Suprapubic skin (tissue), 3 donors: ENCODE results near the gene DRC7.

Experiments used
- CTCF ChIP-seq, 2 donors: fragments of 200-600 bp in 1 of 2; fragments of 450-650 bp in 1 of 2; sonication (generic) in 1 of 2; IDR thresholded peaks; one replicate each; pipeline ENCODE4 v1.5.1; 2016 to 2019; ENCODE audit warnings: antibody characterized with exemption in 2 of 2, mild to moderate bottlenecking in 1 of 2, moderate library complexity in 1 of 2
- POLR2A ChIP-seq, 2 donors: fragments of 450-650 bp; IDR thresholded peaks; one replicate each; pipeline ENCODE4 v1.6.1; 2017; ENCODE audit warnings: antibody characterized with exemption in 2 of 2, mild to moderate bottlenecking in 2 of 2, moderate library complexity in 2 of 2

DNA sequence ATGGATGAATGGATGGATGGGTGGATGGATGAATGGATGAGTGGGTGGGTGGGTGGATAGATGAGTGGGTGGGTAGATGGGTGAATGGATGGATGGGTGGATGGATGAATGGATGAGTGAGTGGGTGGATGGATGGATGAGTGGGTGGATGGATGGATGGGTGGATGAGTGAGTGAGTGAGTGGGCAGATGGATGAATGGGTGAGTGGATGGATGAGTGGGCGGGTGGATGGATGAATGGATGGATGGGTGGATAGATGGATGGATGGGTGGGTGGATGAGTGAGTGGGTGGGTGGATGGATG lies 34.5 kb downstream of the DRC7 start:
- TF ChIP-seq CTCF (IDR thresholded peaks at IDR 0.05) (no peak), POLR2A (IDR thresholded peaks at IDR 0.05) (no peak)
